GM23338 (cell line): ENCODE results near the gene LRATD1.

Source experiments
- CREB1 ChIP-seq: fragments of 250-450 bp; sonication (Bioruptor Pico); IDR thresholded peaks from 2 replicates; pipeline ENCODE4 v1.5.0; 2020; ENCODE audit warnings: low read depth, mild to moderate bottlenecking, moderate library complexity
- CTCF ChIP-seq, 2 experiments: fragments of 200-600 bp in 1 of 2; sonication (generic) in 1 of 2; conservative IDR thresholded peaks; 2 replicates each; pipeline versions ENCODE4 v1.5.1 to v1.6.1; 2016 to 2017; ENCODE audit warnings: antibody characterized with exemption in 2 of 2, low read depth in 2 of 2, mild to moderate bottlenecking in 2 of 2, moderate library complexity in 1 of 2
- EZH2 ChIP-seq: fragments of 200-600 bp; sonication (generic); IDR thresholded peaks from one replicate; pipeline ENCODE4 v1.8.0; 2017; ENCODE audit warnings: antibody characterized with exemption, mild to moderate bottlenecking, low read depth; ENCODE audit not compliant: unreplicated experiment
- EZH2phosphoT487 ChIP-seq: fragments of 200-600 bp; sonication (generic); IDR thresholded peaks from one replicate; pipeline ENCODE4 v1.8.1; 2018; ENCODE audit warnings: antibody characterized with exemption; ENCODE audit not compliant: unreplicated experiment
- JUNB ChIP-seq: IDR thresholded peaks from one replicate; pipeline ENCODE4 v1.6.1; 2016; ENCODE audit warnings: antibody characterized with exemption; ENCODE audit not compliant: unreplicated experiment
- POLR2AphosphoS5 ChIP-seq: IDR thresholded peaks from 2 replicates; pipeline ENCODE4 v1.6.1; 2016; ENCODE audit warnings: antibody characterized with exemption, low read depth
- REST ChIP-seq: IDR thresholded peaks from one replicate; pipeline ENCODE4 v1.6.1; 2018; ENCODE audit warnings: antibody characterized with exemption; ENCODE audit not compliant: unreplicated experiment
- STAT1 ChIP-seq: IDR thresholded peaks from one replicate; pipeline ENCODE4 v1.6.1; 2016; ENCODE audit warnings: antibody characterized with exemption; ENCODE audit not compliant: unreplicated experiment

DNA sequence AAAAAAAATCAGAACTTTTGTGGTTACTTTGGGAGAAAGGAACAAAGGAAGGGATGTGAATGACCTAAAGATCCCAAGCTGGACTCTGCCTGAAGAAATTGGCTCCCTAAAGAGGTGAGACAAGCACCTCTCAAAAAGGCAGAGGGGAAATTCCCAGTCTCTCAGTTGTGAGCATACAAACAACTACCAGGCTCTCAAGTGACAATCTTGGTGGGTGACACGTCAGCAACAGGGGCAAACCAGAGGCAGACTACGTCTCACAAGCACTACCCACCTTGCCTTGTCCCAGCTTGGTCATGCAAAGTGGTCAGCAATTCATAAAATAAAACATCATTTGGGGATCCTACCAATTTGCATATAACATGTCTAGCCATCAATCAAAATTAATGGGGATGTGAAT, 24.3 kb upstream of the LRATD1 start:
- TF ChIP-seq JUNB (no peak), POLR2AphosphoS5 (no peak), CTCF (conservative IDR thresholded peaks at IDR 0.05; ENCODE audit: low read depth in 2 of 2) (no peak), EZH2 (no peak), REST (no peak), CREB1 (CRISPR knock-in tag) (no peak), STAT1 (no peak), EZH2phosphoT487 (no peak)
